Ovary (tissue), 3 donors: ENCODE data around the gene IMP3.

Experiments used
- POLR2A ChIP-seq: fragments of 450-650 bp; IDR thresholded peaks from one replicate; pipeline ENCODE4 v1.6.1; 2017; ENCODE audit warnings: antibody characterized with exemption, mild to moderate bottlenecking, moderate library complexity
- TF ChIP-seq, protein P1 (sequence below), 3 donors: fragments of 450-650 bp in 2 of 3; fragments of 200-600 bp in 1 of 3; IDR thresholded peaks; one replicate each; pipeline versions ENCODE4 v1.5.1 to v1.8.0; 2016 to 2022; ENCODE audit warnings: antibody characterized with exemption in 3 of 3, mild to moderate bottlenecking in 1 of 3
- donor health status: DM: no; HTN: no; CAD: no.

DNA sequence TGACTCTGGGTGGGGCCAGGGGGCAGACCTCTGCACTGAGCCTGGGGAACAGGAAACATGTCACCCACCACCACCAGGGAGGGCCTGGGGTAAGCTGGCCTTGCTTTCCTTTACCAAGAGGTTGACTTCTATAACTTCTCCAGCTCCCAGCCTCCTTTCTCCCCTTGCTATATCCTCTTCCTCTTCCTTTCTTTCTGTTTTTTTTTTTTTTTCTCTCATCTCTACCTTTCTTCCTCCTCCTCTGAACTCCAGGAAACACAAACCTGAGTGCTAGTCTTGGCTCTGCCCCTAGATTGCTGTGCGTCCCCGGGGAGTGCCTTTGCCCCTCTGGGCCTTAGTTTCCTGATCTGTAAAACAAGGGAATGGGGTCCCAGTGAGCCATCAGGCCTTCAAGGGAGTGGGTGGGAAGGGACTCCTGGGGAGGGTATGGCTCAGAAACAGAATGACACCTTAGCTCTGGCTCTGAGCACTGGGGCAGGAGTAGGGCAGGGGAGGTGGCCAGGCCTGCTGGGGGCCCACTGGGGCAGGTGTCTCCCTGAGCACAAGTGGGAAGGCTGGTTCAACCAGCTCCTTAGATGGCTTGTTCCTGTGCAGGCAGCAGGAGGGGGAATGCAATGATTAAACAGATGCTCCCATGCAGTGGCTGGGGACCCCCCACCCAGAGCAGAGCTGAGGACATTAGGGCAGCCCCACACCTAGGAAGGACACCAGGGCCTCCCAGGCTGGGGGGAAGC is 12.0 kb upstream of the IMP3 start:
- TF ChIP-seq, protein P1, sequence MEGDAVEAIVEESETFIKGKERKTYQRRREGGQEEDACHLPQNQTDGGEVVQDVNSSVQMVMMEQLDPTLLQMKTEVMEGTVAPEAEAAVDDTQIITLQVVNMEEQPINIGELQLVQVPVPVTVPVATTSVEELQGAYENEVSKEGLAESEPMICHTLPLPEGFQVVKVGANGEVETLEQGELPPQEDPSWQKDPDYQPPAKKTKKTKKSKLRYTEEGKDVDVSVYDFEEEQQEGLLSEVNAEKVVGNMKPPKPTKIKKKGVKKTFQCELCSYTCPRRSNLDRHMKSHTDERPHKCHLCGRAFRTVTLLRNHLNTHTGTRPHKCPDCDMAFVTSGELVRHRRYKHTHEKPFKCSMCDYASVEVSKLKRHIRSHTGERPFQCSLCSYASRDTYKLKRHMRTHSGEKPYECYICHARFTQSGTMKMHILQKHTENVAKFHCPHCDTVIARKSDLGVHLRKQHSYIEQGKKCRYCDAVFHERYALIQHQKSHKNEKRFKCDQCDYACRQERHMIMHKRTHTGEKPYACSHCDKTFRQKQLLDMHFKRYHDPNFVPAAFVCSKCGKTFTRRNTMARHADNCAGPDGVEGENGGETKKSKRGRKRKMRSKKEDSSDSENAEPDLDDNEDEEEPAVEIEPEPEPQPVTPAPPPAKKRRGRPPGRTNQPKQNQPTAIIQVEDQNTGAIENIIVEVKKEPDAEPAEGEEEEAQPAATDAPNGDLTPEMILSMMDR (IDR thresholded peaks at IDR 0.05) = no peak
- no peak for TF ChIP-seq POLR2A
